ENCODE data around the gene SHANK1.

DNA sequence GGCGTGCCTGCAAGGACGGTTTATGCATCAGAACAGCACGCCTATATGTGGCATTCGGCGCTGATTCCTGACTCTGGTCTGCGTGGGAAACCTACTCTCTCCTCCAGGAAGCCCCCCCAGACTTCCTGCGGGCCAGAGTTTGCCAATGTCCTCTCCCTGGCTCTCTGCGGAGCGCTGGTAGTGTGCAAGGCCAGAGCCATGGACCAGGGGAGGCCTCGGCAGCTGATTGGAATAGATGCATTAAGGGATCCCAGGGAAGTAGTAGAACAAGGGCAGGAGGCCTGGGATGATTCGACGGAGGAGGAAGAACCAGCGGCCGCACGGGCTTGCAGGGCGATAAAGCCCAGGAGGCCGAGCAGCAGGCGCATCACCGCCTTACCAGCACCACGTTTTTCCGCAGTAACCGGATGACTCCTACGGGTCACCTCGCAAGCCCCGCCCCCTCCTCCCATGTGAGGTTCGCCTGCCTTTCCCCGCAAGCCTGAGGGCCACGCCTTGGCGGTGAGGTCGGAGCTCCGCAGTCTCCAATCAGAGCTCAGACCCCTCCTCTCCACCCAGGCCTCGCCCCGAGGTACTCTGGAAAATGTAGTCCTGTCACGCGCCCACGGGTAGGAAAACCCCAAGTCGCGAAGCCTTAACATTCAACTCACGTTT is 8.6 kb upstream of the SHANK1 start:
- no peak for TF ChIP-seq POLR2A (IDR thresholded peaks at IDR 0.05)
- TF ChIP-seq, protein P1, sequence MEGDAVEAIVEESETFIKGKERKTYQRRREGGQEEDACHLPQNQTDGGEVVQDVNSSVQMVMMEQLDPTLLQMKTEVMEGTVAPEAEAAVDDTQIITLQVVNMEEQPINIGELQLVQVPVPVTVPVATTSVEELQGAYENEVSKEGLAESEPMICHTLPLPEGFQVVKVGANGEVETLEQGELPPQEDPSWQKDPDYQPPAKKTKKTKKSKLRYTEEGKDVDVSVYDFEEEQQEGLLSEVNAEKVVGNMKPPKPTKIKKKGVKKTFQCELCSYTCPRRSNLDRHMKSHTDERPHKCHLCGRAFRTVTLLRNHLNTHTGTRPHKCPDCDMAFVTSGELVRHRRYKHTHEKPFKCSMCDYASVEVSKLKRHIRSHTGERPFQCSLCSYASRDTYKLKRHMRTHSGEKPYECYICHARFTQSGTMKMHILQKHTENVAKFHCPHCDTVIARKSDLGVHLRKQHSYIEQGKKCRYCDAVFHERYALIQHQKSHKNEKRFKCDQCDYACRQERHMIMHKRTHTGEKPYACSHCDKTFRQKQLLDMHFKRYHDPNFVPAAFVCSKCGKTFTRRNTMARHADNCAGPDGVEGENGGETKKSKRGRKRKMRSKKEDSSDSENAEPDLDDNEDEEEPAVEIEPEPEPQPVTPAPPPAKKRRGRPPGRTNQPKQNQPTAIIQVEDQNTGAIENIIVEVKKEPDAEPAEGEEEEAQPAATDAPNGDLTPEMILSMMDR (IDR thresholded peaks at IDR 0.05): no peak

Measured in thyroid gland (tissue), 4 donors.